GM12872 (cell line): ENCODE results near the gene TMEM129.

Source experiments
- CTCF ChIP-seq: IDR thresholded peaks from 3 replicates; pipeline ENCODE4 v1.5.1; 2011; ENCODE audit warnings: low read depth, mild to moderate bottlenecking, low read length, moderate library complexity; ENCODE audit not compliant: insufficient read depth

The TMEM129 gene

GRCh38 chr4:1691737-1692373, 29.3 kb downstream of the TMEM129 start:
- no peak for TF ChIP-seq CTCF

- TF ChIP-seq CTCF = no peak
Measured at GRCh38 chr4:1690698-1691097, 30.4 kb downstream of the TMEM129 start.

- TF ChIP-seq CTCF = no peak
Measured at GRCh38 chr4:1686440-1687036, 34.6 kb downstream of the TMEM129 start.

- no peak for TF ChIP-seq CTCF
Measured at GRCh38 chr4:1685235-1686150, 35.6 kb downstream of the TMEM129 start.

- TF ChIP-seq CTCF = no peak
Measured at GRCh38 chr4:1684506-1685234, 36.5 kb downstream of the TMEM129 start.

GRCh38 chr4:1683736-1684505, 37.2 kb downstream of the TMEM129 start, which contains the start of gene FAM53A:
Gene FAM53A, minus strand, starts transcription at chr4:1684313. Its CDS starts 15,572 bp downstream, at chr4:1668741.
- no peak for TF ChIP-seq CTCF
